A549 (cell line): ENCODE measurements around the gene ING3.

ENCODE experiments used
- BHLHE40 ChIP-seq: IDR thresholded peaks from 2 replicates; pipeline ENCODE4 v1.6.1; 2012; ENCODE audit warnings: low read depth, low read length, inconsistent platforms
- JUN ChIP-seq, 2 experiments: fragments of >200 bp; sonication (Bioruptor Twin); formaldehyde crosslinking; IDR thresholded peaks; 2 replicates in 1 of 2; 3 replicates in 1 of 2; pipeline ENCODE4 v1.6.1; 2016 to 2017
- JUNB ChIP-seq: fragments of >200 bp; sonication (Bioruptor Twin); formaldehyde crosslinking; IDR thresholded peaks from 2 replicates; pipeline ENCODE4 v1.6.1; 2016
- POLR2A ChIP-seq: IDR thresholded peaks from 2 replicates; pipeline ENCODE4 v1.6.1; 2012; ENCODE audit warnings: mild to moderate bottlenecking, low read length
- RAD21 ChIP-seq, 2 experiments: fragments of >200 bp in 1 of 2; sonication (Bioruptor Twin) in 1 of 2; formaldehyde crosslinking in 1 of 2; IDR thresholded peaks in 1 of 2; conservative IDR thresholded peaks in 1 of 2; 2 replicates in 1 of 2; 3 replicates in 1 of 2; pipeline ENCODE4 v1.6.1; 2012 to 2018; ENCODE audit warnings: inconsistent platforms in 1 of 2
- RFX5 ChIP-seq: fragments of 450-650 bp; IDR thresholded peaks from 2 replicates; pipeline ENCODE4 v1.7.1; 2014; ENCODE audit warnings: antibody characterized with exemption, mild to moderate bottlenecking, moderate library complexity
- TF ChIP-seq, protein P1 (sequence below): IDR thresholded peaks from 2 replicates; pipeline ENCODE4 v1.6.1; 2012
- TF ChIP-seq, protein P2 (sequence below): fragments of 250-450 bp; sonication (Bioruptor Pico); IDR thresholded peaks from 2 replicates; pipeline ENCODE4 v1.5.0; 2021; ENCODE audit warnings: mild to moderate bottlenecking, moderate library complexity, borderline replicate concordance

DNA sequence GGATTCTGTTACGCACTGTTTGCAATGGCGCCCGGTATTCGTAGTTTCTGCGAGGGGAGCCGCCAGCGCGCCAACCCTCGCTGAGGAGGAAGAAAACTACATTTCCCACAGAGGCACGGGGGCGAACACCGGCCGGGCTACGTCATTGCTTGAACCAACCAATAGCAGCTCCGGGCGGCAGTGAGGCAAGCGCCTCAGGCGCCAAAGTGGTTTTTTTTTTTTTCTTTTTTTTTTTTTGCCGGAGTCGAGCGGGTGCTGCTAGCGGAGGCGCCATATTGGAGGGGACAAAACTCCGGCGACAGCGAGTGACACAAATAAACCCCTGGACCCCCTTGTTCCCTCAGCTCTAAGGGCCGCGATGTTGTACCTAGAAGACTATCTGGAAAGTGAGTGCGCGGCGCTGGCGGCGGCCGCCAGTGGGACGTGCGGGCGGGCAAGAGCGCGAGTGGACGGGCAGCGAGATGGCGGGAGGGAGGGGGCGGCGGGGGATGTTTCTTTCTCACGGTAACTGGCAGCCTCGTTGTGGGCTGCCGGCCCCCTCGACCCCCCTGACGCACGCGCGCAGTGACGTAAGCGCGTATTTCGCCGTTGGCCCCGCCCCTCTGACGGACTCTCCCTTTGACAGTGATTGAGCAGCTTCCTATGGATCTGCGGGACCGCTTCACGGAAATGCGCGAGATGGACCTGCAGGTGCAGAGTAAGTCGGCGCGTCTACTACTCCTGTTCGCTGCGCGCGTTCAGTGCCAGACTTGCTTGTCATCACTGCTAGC lies at the start of gene ING3:
- TF ChIP-seq RAD21 (conservative IDR thresholded peaks at IDR 0.05 in 1 of 2, IDR thresholded peaks at IDR 0.05 in 1 of 2) (no peak), POLR2A (peak; percentile 42), RFX5 (no peak), BHLHE40 (no peak), JUNB (no peak), JUN (IDR thresholded peaks at IDR 0.05) (peak; percentile 79 to 87; a peak in 3 of 5 replicates)
- TF ChIP-seq, protein P1, sequence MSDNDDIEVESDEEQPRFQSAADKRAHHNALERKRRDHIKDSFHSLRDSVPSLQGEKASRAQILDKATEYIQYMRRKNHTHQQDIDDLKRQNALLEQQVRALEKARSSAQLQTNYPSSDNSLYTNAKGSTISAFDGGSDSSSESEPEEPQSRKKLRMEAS: peak; percentile 76
- TF ChIP-seq, protein P2, sequence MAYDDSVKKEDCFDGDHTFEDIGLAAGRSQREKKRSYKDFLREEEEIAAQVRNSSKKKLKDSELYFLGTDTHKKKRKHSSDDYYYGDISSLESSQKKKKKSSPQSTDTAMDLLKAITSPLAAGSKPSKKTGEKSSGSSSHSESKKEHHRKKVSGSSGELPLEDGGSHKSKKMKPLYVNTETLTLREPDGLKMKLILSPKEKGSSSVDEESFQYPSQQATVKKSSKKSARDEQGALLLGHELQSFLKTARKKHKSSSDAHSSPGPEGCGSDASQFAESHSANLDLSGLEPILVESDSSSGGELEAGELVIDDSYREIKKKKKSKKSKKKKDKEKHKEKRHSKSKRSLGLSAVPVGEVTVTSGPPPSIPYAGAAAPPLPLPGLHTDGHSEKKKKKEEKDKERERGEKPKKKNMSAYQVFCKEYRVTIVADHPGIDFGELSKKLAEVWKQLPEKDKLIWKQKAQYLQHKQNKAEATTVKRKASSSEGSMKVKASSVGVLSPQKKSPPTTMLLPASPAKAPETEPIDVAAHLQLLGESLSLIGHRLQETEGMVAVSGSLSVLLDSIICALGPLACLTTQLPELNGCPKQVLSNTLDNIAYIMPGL (CRISPR knock-in tag): no peak
